ENCODE results near the gene CUL1. TPM values are rescaled to one million over a fixed set of nuclear protein-coding genes. Genes with fewer than 3 reads are reported as not detected.

CUL1 gene
- total and polyA plus RNA-seq, 2 donors (not counting 3 experiments of a cell fraction or from before 2014, with no cell fraction given) = 25.7 to 50.2 TPM

- DNase-seq (ENCODE audit: low read depth, low spot score) = no peak
- Histone ChIP-seq H3K27me3 (ENCODE audit: control insufficient read depth in 2 of 2, insufficient read depth in 2 of 2, low read length in 2 of 2) (peaks cover 0 to 7% of the 10 kb centered on the region in 2 experiments), H4K20me1 (replicated peaks; ENCODE audit: control insufficient read depth, extremely low read depth, insufficient read depth, low read length) (no peaks in the 10 kb centered on the region), H3K4me1 (ENCODE audit: control insufficient read depth, extremely low read depth, insufficient read depth, low read length) (no peaks in the 10 kb centered on the region), H3K36me3 (ENCODE audit: control insufficient read depth in 2 of 2, extremely low read depth in 1 of 2, insufficient read depth in 2 of 2, low read length in 2 of 2) (no peaks in the 10 kb centered on the region), H3K27ac (ENCODE audit: insufficient read depth, low read depth, low read length) (no peak overlapping the region), H3K9me3 (replicated peaks; ENCODE audit: control insufficient read depth, insufficient read depth, low read length) (no peaks in the 10 kb centered on the region), H3K9ac (replicated peaks; ENCODE audit: extremely low read depth, insufficient read depth, low read length) (no peak overlapping the region), H3K4me3 (replicated peaks in 1 of 3; ENCODE audit: insufficient read depth in 1 of 3, low read depth in 1 of 3, low read length in 3 of 3) (no peak overlapping the region), H3K9me1 (replicated peaks; ENCODE audit: control insufficient read depth, extremely low read depth, insufficient read depth, low read length) (no peaks in the 10 kb centered on the region), H3K79me2 (ENCODE audit: control insufficient read depth, insufficient read depth, low read length) (no peaks in the 10 kb centered on the region), H3K4me2 (ENCODE audit: insufficient read depth, low read length) (no peak overlapping the region), H2AFZ (ENCODE audit: low read depth, low read length) (no peak overlapping the region)
- ChIA-PET CTCF (no interaction called here), POLR2A (no interaction called here)
- intact Hi-C loops (cut with micrococcal nuclease) (no loop called here), dilution Hi-C loops (cut with MboI; ENCODE audit: extremely low pct_ligation_motif_present, low sequenced_read_pairs) (no loop called here)
- TF ChIP-seq MYC (IDR thresholded peaks at IDR 0.05; ENCODE audit: low read depth, low read length) = no peak
- no peak for TF ChIP-seq EZH2 (IDR thresholded peaks at IDR 0.05; ENCODE audit: borderline replicate concordance, low read depth, low read length, severe bottlenecking)
- no peak for TF ChIP-seq FOS (IDR thresholded peaks at IDR 0.05; ENCODE audit: borderline replicate concordance, insufficient read depth, low read length)
- TF ChIP-seq JUN (IDR thresholded peaks at IDR 0.05; ENCODE audit: borderline replicate concordance, insufficient read depth, insufficient read length, low read depth) = no peak
- TF ChIP-seq POLR2A (IDR thresholded peaks at IDR 0.05; ENCODE audit: low read depth, low read length) = no peak
- FAIRE-seq = no peak
- no TSS peak for BruUV-seq (replicated peaks)
Measured at GRCh38 chr7:148688526-148688925, 10.2 kb upstream of the CUL1 start.

GRCh38 chr7:148693651-148694050, 5.1 kb upstream of the CUL1 start:
- dilution Hi-C loops (cut with MboI; ENCODE audit: extremely low pct_ligation_motif_present, low sequenced_read_pairs) = no loop called here

More at GRCh38 chr7:148693651-148694050, 5.1 kb upstream of the CUL1 start:
- ChIA-PET POLR2A (no interaction called here), CTCF (no interaction called here)
- DNase-seq (ENCODE audit: low read depth, low spot score) = no peak
- H3K79me2 ChIP-seq (ENCODE audit: control insufficient read depth, insufficient read depth, low read length) = no peaks in the 10 kb centered on the region
- FAIRE-seq = no peak
- no peak overlapping the region for H3K9ac ChIP-seq (replicated peaks; ENCODE audit: extremely low read depth, insufficient read depth, low read length)
- H4K20me1 ChIP-seq (replicated peaks; ENCODE audit: control insufficient read depth, extremely low read depth, insufficient read depth, low read length) = no peaks in the 10 kb centered on the region
- no peak overlapping the region for H2AFZ ChIP-seq (ENCODE audit: low read depth, low read length)
- peaks cover 13% of the 10 kb centered on the region for H3K4me1 ChIP-seq (ENCODE audit: control insufficient read depth, extremely low read depth, insufficient read depth, low read length)
- H3K9me3 ChIP-seq (replicated peaks; ENCODE audit: control insufficient read depth, insufficient read depth, low read length) = no peaks in the 10 kb centered on the region
- H3K4me3 ChIP-seq (replicated peaks in 1 of 3; ENCODE audit: insufficient read depth in 1 of 3, low read depth in 1 of 3, low read length in 3 of 3) = no peak overlapping the region
- H3K36me3 ChIP-seq (ENCODE audit: control insufficient read depth in 2 of 2, extremely low read depth in 1 of 2, insufficient read depth in 2 of 2, low read length in 2 of 2) = no peaks in the 10 kb centered on the region
- intact Hi-C loops (cut with micrococcal nuclease) = no loop called here
- H3K27ac ChIP-seq (ENCODE audit: insufficient read depth, low read depth, low read length) = no peak overlapping the region
- BruUV-seq (replicated peaks) = no TSS peak
- H3K9me1 ChIP-seq (replicated peaks; ENCODE audit: control insufficient read depth, extremely low read depth, insufficient read depth, low read length) = no peaks in the 10 kb centered on the region
- H3K27me3 ChIP-seq (ENCODE audit: control insufficient read depth in 2 of 2, insufficient read depth in 2 of 2, low read length in 2 of 2) = peaks cover 0 to 2% of the 10 kb centered on the region in 2 experiments
- no peak for TF ChIP-seq CTCF (IDR thresholded peaks at IDR 0.05; ENCODE audit: extremely low read depth in 1 of 2, insufficient read depth in 1 of 2, low read depth in 1 of 2, low read length in 2 of 2)
- H3K4me2 ChIP-seq (ENCODE audit: insufficient read depth, low read length) = no peak overlapping the region
